ENCODE measurements around the gene MPV17L2.
A peak's percentile ranks its signal among the peaks of the same experiment; 100 is the strongest.

DNA sequence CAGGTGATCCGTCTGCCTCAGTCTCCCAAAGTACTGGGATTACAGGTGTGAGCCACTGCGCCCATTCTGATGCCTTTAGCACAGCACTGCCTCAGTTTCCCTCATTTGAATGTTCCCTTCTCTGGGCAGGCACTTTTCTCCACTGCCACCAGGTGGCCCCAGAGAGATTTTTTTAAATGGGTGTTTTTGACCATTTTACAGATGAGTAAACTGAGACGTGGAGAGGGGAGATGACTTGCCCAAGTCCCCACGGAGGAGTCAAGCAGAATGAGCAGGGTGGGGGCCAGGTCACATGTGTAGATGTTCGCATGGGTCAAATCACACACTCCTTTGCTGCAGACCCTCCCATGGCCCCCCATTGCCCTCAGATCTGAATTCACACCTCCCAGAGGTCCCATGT is 36.5 kb downstream of the MPV17L2 start:
- TF ChIP-seq, protein P1, sequence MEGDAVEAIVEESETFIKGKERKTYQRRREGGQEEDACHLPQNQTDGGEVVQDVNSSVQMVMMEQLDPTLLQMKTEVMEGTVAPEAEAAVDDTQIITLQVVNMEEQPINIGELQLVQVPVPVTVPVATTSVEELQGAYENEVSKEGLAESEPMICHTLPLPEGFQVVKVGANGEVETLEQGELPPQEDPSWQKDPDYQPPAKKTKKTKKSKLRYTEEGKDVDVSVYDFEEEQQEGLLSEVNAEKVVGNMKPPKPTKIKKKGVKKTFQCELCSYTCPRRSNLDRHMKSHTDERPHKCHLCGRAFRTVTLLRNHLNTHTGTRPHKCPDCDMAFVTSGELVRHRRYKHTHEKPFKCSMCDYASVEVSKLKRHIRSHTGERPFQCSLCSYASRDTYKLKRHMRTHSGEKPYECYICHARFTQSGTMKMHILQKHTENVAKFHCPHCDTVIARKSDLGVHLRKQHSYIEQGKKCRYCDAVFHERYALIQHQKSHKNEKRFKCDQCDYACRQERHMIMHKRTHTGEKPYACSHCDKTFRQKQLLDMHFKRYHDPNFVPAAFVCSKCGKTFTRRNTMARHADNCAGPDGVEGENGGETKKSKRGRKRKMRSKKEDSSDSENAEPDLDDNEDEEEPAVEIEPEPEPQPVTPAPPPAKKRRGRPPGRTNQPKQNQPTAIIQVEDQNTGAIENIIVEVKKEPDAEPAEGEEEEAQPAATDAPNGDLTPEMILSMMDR (IDR thresholded peaks at IDR 0.05) = peak; percentile 40
- TF ChIP-seq RARB (CRISPR knock-in tag; IDR thresholded peaks at IDR 0.05) (no peak), POLR2AphosphoS2 (conservative IDR thresholded peaks at IDR 0.05; ENCODE audit: low read length) (no peak), POLR2A (IDR thresholded peaks at IDR 0.05; ENCODE audit: low read length) (no peak), HDAC2 (IDR thresholded peaks at IDR 0.05) (no peak), RFX5 (IDR thresholded peaks at IDR 0.05) (no peak), ZNF302 (CRISPR knock-in tag; IDR thresholded peaks at IDR 0.05) (no peak), CBX8 (IDR thresholded peaks at IDR 0.05) (no peak), KDM5A (IDR thresholded peaks at IDR 0.05) (no peak), CHD2 (IDR thresholded peaks at IDR 0.05; ENCODE audit: low read length, partially characterized antibody) (no peak), JUN (IDR thresholded peaks at IDR 0.05) (no peak), MAX (IDR thresholded peaks at IDR 0.05) (no peak)
- TF ChIP-seq, protein P2, sequence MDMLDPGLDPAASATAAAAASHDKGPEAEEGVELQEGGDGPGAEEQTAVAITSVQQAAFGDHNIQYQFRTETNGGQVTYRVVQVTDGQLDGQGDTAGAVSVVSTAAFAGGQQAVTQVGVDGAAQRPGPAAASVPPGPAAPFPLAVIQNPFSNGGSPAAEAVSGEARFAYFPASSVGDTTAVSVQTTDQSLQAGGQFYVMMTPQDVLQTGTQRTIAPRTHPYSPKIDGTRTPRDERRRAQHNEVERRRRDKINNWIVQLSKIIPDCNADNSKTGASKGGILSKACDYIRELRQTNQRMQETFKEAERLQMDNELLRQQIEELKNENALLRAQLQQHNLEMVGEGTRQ (IDR thresholded peaks at IDR 0.05) = no peak

Data from A549 (cell line).